Small intestine (tissue), 16 donors: Measurements from ENCODE around the gene OR5AU1. TPM values are rescaled to one million over a fixed set of nuclear protein-coding genes. Genes with fewer than 3 reads are reported as not detected.

ENCODE experiments used
- DNase-seq, 2 donors: peaks; one replicate each; pipeline versions ENCODE4 v3.0.0 to v3.0.0-alpha.2; 2013
- FAIRE-seq: peaks from 2 replicates; lab custom pipeline; 2012; peaks lifted over from hg19 to GRCh38; lab: Jason Lieb, UNC
- H3K27ac ChIP-seq, 3 donors: one replicate each; pipeline ENCODE4 v1.5.1; 2013; ENCODE audit warnings: low read length in 2 of 3, mild to moderate bottlenecking in 2 of 3, control low read depth in 1 of 3, inconsistent platforms in 1 of 3, low read depth in 1 of 3, moderate library complexity in 1 of 3
- H3K27me3 ChIP-seq, 3 donors: one replicate each; pipeline ENCODE4 v1.6.1; 2013; ENCODE audit warnings: low read length in 3 of 3, inconsistent platforms in 1 of 3; ENCODE audit not compliant: control insufficient read depth in 3 of 3, insufficient read depth in 3 of 3
- H3K36me3 ChIP-seq, 3 donors: one replicate each; pipeline ENCODE4 v1.6.1; 2013; ENCODE audit warnings: low read length in 3 of 3, inconsistent platforms in 1 of 3, low read depth in 1 of 3, mild to moderate bottlenecking in 1 of 3, moderate library complexity in 1 of 3; ENCODE audit not compliant: control insufficient read depth in 3 of 3, insufficient read depth in 2 of 3
- H3K4me1 ChIP-seq, 3 donors: one replicate each; pipeline ENCODE4 v1.6.1; 2013; ENCODE audit warnings: low read length in 2 of 3, inconsistent platforms in 1 of 3, low read depth in 1 of 3, mild to moderate bottlenecking in 1 of 3, moderate library complexity in 1 of 3; ENCODE audit not compliant: control insufficient read depth in 3 of 3, insufficient read depth in 2 of 3
- H3K4me3 ChIP-seq, 3 donors: one replicate each; pipeline ENCODE4 v1.5.1; 2013; ENCODE audit warnings: low read length in 3 of 3, control low read depth in 1 of 3, inconsistent platforms in 1 of 3, low read depth in 1 of 3, mild to moderate bottlenecking in 1 of 3, moderate library complexity in 1 of 3
- H3K9me3 ChIP-seq, 2 donors: one replicate each; pipeline ENCODE4 v1.6.1; 2013; ENCODE audit warnings: low read depth in 1 of 2, low read length in 1 of 2; ENCODE audit not compliant: control insufficient read depth in 2 of 2, insufficient read depth in 1 of 2
- WGBS, 3 donors: extraction: QIAGEN DNeasy Blood & Tissue Kit; methylation state at CpG; one replicate each; pipeline ENCODE4 v1.1.7; 2013; 5-methylcytosine and 5-hydroxymethylcytosine counted together
- long read RNA-seq, 10 donors: transcript quantifications; one replicate each; lab custom pipeline, GENCODE V29; 2026
- polyA plus RNA-seq, 4 donors: library from polyadenylated mRNA; stranded (reverse) in 3 of 4; unstranded in 1 of 4; fragments of 200-250 nt in 3 of 4; fragments of 120-200 nt in 1 of 4; gene quantifications; one replicate each; pipeline versions ENCODE4 v1.2.1 to v1.2.3, GENCODE V29; 2013
- donor health status: healthy with polysubstance abuse.
- donor health status: control.
- donor health status: control.
- donor health status: Bipolar disorder and iron deficiency.
- donor health status: healthy.

The OR5AU1 gene
- polyA plus RNA-seq, result not detected
- long read RNA-seq, donor 1, result 0 reads
- long read RNA-seq, donor 2, result 0 reads
- long read RNA-seq, donor 3, result 0 reads
- long read RNA-seq, donor 4, result 0 reads
- long read RNA-seq, donor 5, result 0 reads
- long read RNA-seq, donor 6, result 0 reads
- long read RNA-seq, donor 7, result 0 reads
- long read RNA-seq, donor 8, result 0 reads
- long read RNA-seq, donor 9, result 0 reads
- long read RNA-seq, donor 10, result 0 reads

DNA sequence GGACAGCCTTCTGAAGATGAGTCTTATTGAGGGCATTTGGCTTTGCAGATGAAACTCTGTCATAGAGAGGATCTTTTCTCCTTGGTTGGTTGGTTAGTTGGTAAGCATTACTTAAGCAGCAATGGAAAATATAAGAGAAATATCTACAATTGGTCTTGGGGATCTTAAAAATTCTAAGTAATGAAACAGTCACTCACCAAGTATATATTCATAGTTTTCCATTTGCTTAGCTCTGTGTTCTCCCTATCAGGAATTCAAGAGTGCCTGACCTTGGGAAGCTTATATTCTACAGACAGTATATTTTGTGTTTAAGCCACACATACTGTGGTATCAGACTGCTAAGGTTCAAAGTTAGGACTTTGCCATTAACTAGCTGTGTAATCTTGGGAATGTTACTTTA is at the start of gene OR5AU1:
TSS of gene OR5AU1 (minus strand) at position 101 of the 400 bp plus-strand sequence. CDS start 191 bp downstream, outside the sequence.
- H3K36me3 ChIP-seq, result no peaks in the 10 kb centered on the region
- DNase-seq (no peak), FAIRE-seq (no peak)
- no peak within 1 kb of the TSS for H3K27ac ChIP-seq
- no peak within 1 kb of the TSS for H3K4me3 ChIP-seq
- peaks cover 0 to 3% of the 10 kb centered on the region in 2 donors for H3K9me3 ChIP-seq
- H3K27me3 ChIP-seq, result peaks cover 0 to 2% (median 0%) of the 10 kb centered on the region in 3 donors
- no peaks in the 10 kb centered on the region for H3K4me1 ChIP-seq

DNA sequence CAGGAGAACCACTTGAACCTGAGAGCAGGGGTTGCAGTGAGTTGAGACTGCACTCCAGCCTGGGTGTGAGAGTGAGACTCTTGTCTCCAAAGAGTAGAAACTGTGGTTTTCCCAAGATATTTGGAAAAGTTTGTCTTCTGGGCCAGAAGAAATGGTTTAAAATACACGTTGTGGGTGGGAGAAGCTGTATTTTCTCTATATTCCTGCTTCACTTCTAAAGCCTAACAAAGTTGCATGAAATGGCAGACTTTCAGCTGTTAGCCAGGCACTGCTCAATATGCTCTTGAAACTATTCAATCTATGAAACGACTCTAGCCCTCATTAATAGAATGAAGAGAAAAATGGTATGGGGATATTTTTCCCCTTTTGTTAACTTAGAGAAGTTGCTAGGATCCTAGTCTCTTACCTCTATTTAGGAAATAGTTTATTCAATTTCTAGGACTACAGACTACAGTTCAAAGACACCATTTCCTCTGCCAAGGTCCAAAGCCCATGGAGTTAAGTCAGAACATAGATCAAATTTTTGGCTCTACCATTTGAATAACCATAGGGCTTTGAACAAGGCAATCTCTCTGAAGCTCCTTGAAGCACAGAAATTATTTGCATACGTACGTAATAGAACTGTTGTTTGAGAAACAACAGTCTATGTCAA is 49.3 kb upstream of the OR5AU1 start:
- no peak for FAIRE-seq
- no peak overlapping the region for H3K27ac ChIP-seq
- H3K27me3 ChIP-seq, result no peaks in the 10 kb centered on the region
- H3K4me3 ChIP-seq, result no peak overlapping the region
- no peak for DNase-seq
- H3K4me1 ChIP-seq, result no peaks in the 10 kb centered on the region
- H3K36me3 ChIP-seq, result peaks cover 3 to 26% (median 8%) of the 10 kb centered on the region in 3 donors
- H3K9me3 ChIP-seq, result no peaks in the 10 kb centered on the region
- WGBS, 3 donors, result 83 to 88% (median 87%) methylated on average over 4 of the region's 4 CpGs

DNA sequence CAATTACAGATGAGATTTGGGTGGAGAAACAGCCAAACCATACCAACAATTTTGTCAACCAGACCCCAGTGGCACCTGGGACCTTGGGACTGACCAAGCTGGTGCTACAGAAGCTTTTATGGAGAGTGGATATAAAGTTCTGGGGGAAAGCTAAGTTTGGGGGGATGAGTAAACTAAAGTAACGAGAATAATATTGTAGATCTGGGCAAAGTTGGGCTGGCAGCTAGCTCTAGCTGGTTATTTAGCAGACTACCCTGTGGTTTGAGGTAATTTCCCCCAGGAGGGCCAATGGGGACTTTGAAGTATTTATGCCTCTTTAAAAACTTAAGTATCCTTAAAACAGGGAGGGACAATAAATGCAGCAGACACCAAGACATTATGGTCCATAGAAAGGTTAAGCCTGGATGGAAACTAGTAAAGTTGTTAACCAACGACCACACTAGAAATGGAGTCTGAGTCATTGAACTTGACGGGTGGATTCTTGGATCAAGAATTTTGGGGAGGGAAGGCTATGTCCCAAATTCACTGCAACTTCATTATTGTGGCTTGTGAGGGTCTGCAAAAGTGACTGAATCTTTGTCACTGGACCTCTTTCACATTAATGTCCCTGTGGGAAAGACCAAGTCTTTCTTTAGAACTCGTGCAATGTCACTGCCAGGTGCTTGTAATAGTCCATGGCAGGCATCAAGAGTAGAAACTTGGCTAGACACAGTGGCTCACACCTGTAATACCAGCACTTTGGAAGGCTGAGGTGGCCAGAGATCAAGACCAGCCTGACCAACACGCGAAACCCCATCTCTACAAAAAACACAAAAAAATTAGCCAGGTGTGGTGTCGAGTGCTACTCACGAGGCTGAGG is 48.5 kb upstream of the OR5AU1 start:
- 88 to 95% (median 91%) methylated on average over 8 of the region's 8 CpGs for WGBS, 3 donors
- no peak overlapping the region for H3K4me3 ChIP-seq
- H3K27me3 ChIP-seq, result no peaks in the 10 kb centered on the region
- H3K4me1 ChIP-seq, result no peaks in the 10 kb centered on the region
- H3K36me3 ChIP-seq, result peaks cover 3 to 19% (median 6%) of the 10 kb centered on the region in 3 donors
- DNase-seq (no peak), FAIRE-seq (no peak)
- H3K27ac ChIP-seq, result no peak overlapping the region
- no peaks in the 10 kb centered on the region for H3K9me3 ChIP-seq

DNA sequence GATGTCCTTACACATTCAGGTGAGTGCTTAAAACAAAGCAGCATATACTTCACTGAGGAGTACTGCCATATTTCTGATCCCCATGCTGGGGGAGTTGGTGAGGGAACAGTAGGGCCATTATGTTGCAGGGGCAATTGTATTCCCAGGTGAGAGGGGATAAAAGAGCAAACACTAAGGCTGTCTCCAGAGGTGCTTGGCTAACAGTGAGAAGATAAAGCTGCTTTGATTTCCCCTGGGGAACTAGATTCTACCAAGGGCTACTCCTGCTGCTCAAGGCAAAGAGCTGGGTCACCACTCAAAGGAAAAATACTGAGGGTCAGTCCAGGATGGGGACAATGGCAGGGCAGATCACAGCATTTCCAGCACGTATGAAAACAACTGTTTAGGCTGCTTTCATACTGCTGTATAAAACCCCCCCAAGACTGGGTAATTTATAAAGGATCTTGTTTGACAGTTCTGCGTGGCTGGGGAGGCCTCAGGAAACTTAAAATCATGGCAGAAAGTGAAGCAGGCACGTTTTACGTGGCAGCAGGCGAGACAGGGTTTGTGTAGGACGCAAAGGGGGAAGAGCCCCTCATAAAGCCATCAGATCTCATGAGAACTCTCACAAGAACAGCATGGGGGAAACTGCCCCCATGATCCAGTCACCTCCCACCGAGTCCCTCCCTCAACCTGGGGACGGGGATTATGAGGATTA is 47.8 kb upstream of the OR5AU1 start:
- FAIRE-seq, result no peak
- Histone ChIP-seq H3K36me3 (peaks cover 2 to 15% (median 3%) of the 10 kb centered on the region in 3 donors), H3K9me3 (no peaks in the 10 kb centered on the region)

DNA sequence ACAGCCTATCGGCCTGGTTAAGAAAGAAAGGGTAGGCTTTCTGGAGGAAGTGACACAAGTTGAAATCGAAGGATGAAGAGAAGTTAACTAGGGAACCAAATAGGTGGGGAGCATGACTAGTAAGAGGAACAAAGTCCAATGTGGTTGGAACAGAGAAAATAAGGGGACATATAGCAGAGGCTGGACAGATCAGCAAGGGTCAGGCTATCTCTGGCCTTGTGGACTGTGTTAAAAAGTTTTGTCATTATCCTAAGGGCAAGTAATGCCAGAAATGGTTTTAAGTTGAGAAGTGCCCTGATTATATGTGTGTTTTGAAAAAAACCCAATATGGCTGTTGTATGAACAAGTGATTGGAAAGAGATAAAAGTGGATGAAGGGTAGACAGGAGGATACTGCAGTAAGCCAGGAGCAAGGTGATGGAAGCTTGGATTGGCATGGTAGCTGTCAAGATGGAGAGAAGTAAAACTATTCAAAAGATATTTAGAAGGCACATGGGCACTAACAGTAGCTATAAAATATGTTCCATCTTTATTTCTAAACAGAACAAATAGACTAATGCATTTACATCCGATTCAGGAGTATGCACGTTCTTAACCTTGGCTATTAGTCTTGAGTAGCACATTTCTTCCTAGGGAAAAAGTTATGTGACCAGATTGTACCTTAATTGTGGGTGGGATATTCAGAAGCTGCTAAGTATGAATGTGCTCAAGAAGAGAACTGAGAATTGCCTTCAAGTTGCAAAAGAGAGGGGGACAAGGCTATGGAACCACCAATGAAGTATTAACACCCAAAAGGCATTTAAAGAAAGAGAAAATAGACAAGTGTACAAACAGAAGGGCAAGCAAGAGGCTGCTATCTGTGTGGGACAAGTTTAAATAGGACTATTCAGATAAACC is 46.8 kb upstream of the OR5AU1 start:
- H3K36me3 ChIP-seq, result peaks cover 0 to 8% (median 3%) of the 10 kb centered on the region in 3 donors
- 86 to 94% (median 87%) methylated on average over 4 of the region's 4 CpGs for WGBS, 3 donors
- H3K27ac ChIP-seq, result no peak overlapping the region
- H3K27me3 ChIP-seq, result no peaks in the 10 kb centered on the region
- no peak overlapping the region for H3K4me3 ChIP-seq
- no peak for FAIRE-seq
- H3K4me1 ChIP-seq, result no peaks in the 10 kb centered on the region
- no peak for DNase-seq
- H3K9me3 ChIP-seq, result peaks cover 0 to 6% of the 10 kb centered on the region in 2 donors

More for the DNA sequence above, 47.8 kb upstream of the OR5AU1 start:
- H3K4me1 ChIP-seq, result no peaks in the 10 kb centered on the region
- no peak overlapping the region for H3K4me3 ChIP-seq
- no peaks in the 10 kb centered on the region for H3K27me3 ChIP-seq
- 76 to 83% (median 79%) methylated on average over 8 of the region's 8 CpGs for WGBS, 3 donors
- no peak for DNase-seq
- H3K27ac ChIP-seq, result no peak overlapping the region

DNA sequence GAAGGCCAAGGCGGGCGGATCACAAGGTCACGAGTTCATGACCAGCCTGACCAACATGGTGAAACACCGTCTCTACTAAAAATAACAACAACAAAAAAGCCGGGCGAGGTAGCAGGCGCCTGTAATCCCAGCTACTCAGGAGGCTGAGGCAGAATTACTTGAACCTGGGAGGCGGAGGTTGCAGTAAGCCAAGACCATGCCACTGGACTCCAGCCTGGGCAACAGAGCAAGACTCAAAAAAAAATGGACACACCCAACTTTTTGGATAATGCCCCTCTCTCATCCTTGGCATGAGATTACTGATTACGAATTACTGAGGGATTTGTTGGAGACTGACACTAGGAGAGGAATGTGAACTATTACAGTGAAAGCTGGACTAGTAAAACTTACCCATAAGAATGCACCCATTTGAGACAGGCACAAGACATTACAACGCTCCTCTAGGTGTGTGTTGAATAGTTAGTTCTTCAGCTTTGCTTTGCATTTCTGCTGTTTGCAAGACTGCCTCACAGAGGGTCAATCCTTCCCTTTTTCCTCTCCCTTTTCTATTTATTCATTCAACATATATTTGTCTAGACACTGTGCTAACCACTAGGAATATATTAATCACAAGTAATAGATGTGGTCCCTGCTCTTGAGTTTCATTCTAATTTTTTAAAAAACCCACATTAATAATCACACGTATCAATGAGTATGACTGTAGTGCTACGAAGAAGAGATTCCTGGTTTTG is 46.0 kb upstream of the OR5AU1 start:
- 81 to 83% (median 82%) methylated on average over 12 of the region's 12 CpGs for WGBS, 3 donors
- H3K36me3 ChIP-seq, result peaks cover 0 to 5% (median 3%) of the 10 kb centered on the region in 3 donors
- H3K4me1 ChIP-seq, result no peaks in the 10 kb centered on the region
- peaks cover 0 to 10% of the 10 kb centered on the region in 2 donors for H3K9me3 ChIP-seq
- FAIRE-seq (no peak), DNase-seq (no peak)
- H3K27ac ChIP-seq, result no peak overlapping the region
- H3K27me3 ChIP-seq, result no peaks in the 10 kb centered on the region
- no peak overlapping the region for H3K4me3 ChIP-seq

DNA sequence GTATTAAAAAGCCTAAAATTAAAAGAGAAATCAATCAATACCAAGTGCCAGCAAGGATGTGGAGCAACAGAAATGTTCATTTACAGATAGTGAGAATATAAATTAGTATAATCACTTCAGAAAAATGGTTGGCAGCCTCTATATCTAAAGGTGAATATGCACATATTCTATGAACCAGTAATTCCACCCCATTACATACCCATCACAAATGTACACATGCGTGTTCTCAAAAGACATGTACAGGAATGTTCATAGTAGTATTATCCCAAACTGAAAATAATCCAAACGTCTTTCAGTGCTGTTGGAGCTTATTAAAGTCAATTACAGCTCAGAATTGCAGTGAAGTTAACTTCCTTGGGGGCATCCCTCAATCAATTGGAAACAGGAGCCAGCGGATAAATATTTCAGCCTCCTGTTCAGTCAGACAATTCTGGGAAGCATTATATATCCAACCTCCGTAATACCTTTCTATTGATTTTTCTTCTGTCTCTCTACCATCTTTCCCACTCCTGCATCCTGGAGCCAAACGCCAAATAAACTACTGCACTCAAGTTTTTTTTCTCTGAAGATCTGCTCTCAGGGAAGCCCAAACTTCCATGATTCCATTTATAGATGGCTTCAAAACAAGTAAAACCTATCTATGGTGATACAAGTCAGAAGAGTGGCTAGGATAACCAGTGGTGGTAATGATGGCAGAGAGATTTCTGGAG is 45.0 kb upstream of the OR5AU1 start:
- peaks cover 0 to 5% (median 3%) of the 10 kb centered on the region in 3 donors for H3K36me3 ChIP-seq
- no peaks in the 10 kb centered on the region for H3K4me1 ChIP-seq
- DNase-seq, result no peak
- no peak for FAIRE-seq
- H3K27ac ChIP-seq, result no peak overlapping the region
- no peak overlapping the region for H3K4me3 ChIP-seq
- 69 to 79% (median 74%) methylated on average over 5 of the region's 5 CpGs for WGBS, 3 donors
- H3K9me3 ChIP-seq, result peaks cover 0 to 12% of the 10 kb centered on the region in 2 donors
- no peaks in the 10 kb centered on the region for H3K27me3 ChIP-seq
